A673 (cell line): ENCODE measurements around the gene OOSP4A. TPM values are rescaled to one million over a fixed set of nuclear protein-coding genes. Genes with fewer than 3 reads are reported as not detected.

Experiments
- BruUV-seq: library from RNA; stranded (reverse); fragments of 400-500 nt; replicated peaks from 2 replicates; lab custom pipeline; 2021; lab: Mats Ljungman, UMichigan
- CTCF ChIA-PET: fragments of 300-600 bp; sonication (Branson Sonifier 250); formaldehyde crosslinking; loops from one replicate; lab custom pipeline; 2022; ENCODE audit warnings: antibody characterized with exemption; lab: Charles Lee
- POLR2A ChIA-PET: fragments of 300-600 bp; sonication (Branson Sonifier 250); formaldehyde crosslinking; loops from one replicate; lab custom pipeline; 2022; ENCODE audit warnings: antibody characterized with exemption; ENCODE audit not compliant: low non-redundant PET; lab: Charles Lee
- DNase-seq: peaks from one replicate; pipeline ENCODE4 v3.0.0-alpha.2; 2015; ENCODE audit warnings: low spot score
- H3K27ac ChIP-seq: fragments of 200-600 bp; sonication (generic); 2 replicates; pipeline ENCODE4 v1.5.1; 2016; ENCODE audit warnings: mixed run types, low read depth, mild to moderate bottlenecking, mixed read lengths, antibody characterized with exemption, low read length; ENCODE audit not compliant: poor library complexity, severe bottlenecking
- H3K27me3 ChIP-seq: fragments of 200-600 bp; sonication (generic); replicated peaks from 2 replicates; pipeline ENCODE4 v1.6.1; 2017; ENCODE audit warnings: mixed run types, low read depth, mild to moderate bottlenecking, mixed read lengths, antibody characterized with exemption, low read length; ENCODE audit not compliant: insufficient read depth, poor library complexity
- H3K36me3 ChIP-seq: fragments of 200-600 bp; sonication (generic); 2 replicates; pipeline ENCODE4 v1.6.1; 2016; ENCODE audit warnings: mixed run types, mild to moderate bottlenecking, mixed read lengths, antibody characterized with exemption, low read length; ENCODE audit not compliant: insufficient read depth, poor library complexity, severe bottlenecking
- H3K4me1 ChIP-seq: fragments of 200-600 bp; sonication (generic); 2 replicates; pipeline ENCODE4 v1.6.1; 2017; ENCODE audit warnings: mixed run types, mild to moderate bottlenecking, mixed read lengths, antibody characterized with exemption, low read length; ENCODE audit not compliant: insufficient read depth, poor library complexity, severe bottlenecking
- H3K4me3 ChIP-seq: fragments of 200-600 bp; sonication (generic); 2 replicates; pipeline ENCODE4 v1.5.1; 2016; ENCODE audit warnings: low read depth, mixed run types, mild to moderate bottlenecking, mixed read lengths, low read length; ENCODE audit not compliant: poor library complexity, severe bottlenecking
- H3K9me3 ChIP-seq: fragments of 200-600 bp; sonication (generic); 2 replicates; pipeline ENCODE4 v1.6.1; 2016; ENCODE audit warnings: mixed run types, low read depth, mild to moderate bottlenecking, mixed read lengths, antibody characterized with exemption, low read length; ENCODE audit not compliant: poor library complexity, severe bottlenecking
- EZH2 ChIP-seq: fragments of 200-600 bp; sonication (generic); IDR thresholded peaks from 2 replicates; pipeline ENCODE4 v1.6.1; 2017; ENCODE audit warnings: borderline replicate concordance, low read depth, mild to moderate bottlenecking, mixed read lengths, antibody characterized with exemption, low read length; ENCODE audit not compliant: poor library complexity, severe bottlenecking
- intact Hi-C: fragments of 100-400 bp; cut with micrococcal nuclease; formaldehyde crosslinking; loops from one replicate; pipeline ENCODE4 v1.10.0; 2022; ENCODE audit not compliant: unreplicated experiment
- total RNA-seq: library from RNA; stranded (reverse); gene quantifications from 2 replicates; pipeline ENCODE4 v1.2.3, GENCODE V29; 2021
- TF ChIP-seq, protein P1 (sequence below): fragments of 300-800, 200-600 bp; sonication (generic); conservative IDR thresholded peaks from 2 replicates; pipeline ENCODE4 v1.5.1; 2017; ENCODE audit warnings: low read depth, mild to moderate bottlenecking, antibody characterized with exemption, low read length, moderate library complexity, mixed read lengths

OOSP4A gene
- total RNA-seq, 1 experiment from 2014 or later = not detected

DNA sequence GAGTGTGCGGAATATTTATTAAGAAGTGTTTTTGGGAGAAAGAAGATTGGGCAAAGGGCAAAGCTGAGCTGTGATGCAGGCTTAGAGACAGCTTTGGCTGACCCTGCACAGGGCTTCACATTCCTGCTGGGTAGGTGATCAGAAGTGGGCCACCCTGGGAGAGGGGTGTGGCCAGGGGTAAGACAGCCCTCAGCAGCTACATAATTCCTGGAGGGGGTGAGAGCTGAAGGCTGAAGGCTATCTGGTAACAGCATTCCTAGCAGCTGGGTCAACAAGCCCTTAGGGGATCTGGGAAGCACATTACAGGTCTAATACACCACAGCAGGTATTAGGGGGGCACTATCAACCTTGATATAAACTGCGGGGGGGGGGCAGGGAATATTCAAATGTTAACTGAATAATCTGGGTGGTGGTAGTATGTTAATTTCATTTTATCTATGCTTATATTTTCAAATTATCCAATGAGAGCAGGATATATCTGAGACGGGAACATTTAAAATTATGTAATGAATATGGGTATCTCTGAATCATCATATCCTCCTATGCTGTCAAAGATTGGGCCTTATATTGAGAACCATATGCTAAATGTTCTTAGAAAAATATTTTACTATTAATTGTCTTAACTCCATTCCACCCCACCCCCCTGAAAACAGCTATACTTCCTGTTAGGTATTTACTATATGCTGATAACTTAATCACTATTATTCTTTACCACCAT, 19.7 kb upstream of the OOSP4A start:
- ChIA-PET POLR2A (no interaction called here), CTCF (no interaction called here)
- Histone ChIP-seq H3K36me3 (no peaks in the 10 kb centered on the region), H3K4me1 (no peaks in the 10 kb centered on the region), H3K4me3 (no peak overlapping the region), H3K27me3 (peaks cover 64% of the 10 kb centered on the region), H3K27ac (no peak overlapping the region), H3K9me3 (no peaks in the 10 kb centered on the region)
- DNase-seq = no peak
- no TSS peak for BruUV-seq
- TF ChIP-seq, protein P1, sequence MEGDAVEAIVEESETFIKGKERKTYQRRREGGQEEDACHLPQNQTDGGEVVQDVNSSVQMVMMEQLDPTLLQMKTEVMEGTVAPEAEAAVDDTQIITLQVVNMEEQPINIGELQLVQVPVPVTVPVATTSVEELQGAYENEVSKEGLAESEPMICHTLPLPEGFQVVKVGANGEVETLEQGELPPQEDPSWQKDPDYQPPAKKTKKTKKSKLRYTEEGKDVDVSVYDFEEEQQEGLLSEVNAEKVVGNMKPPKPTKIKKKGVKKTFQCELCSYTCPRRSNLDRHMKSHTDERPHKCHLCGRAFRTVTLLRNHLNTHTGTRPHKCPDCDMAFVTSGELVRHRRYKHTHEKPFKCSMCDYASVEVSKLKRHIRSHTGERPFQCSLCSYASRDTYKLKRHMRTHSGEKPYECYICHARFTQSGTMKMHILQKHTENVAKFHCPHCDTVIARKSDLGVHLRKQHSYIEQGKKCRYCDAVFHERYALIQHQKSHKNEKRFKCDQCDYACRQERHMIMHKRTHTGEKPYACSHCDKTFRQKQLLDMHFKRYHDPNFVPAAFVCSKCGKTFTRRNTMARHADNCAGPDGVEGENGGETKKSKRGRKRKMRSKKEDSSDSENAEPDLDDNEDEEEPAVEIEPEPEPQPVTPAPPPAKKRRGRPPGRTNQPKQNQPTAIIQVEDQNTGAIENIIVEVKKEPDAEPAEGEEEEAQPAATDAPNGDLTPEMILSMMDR = no peak
- no peak for TF ChIP-seq EZH2
- intact Hi-C loops = no loop called here

GRCh38 chr11:59944720-59945119, 19.1 kb upstream of the OOSP4A start:
- POLR2A ChIA-PET = no interaction called here
- intact Hi-C loops = no loop called here
- H3K27ac ChIP-seq = no peak overlapping the region
- no peaks in the 10 kb centered on the region for H3K36me3 ChIP-seq
- TF ChIP-seq, protein P1 = no peak
- no peak for TF ChIP-seq EZH2
- DNase-seq = no peak
- CTCF ChIA-PET = no interaction called here
- H3K27me3 ChIP-seq = peaks cover 60% of the 10 kb centered on the region
- BruUV-seq = no TSS peak
- H3K9me3 ChIP-seq = no peaks in the 10 kb centered on the region
- no peaks in the 10 kb centered on the region for H3K4me1 ChIP-seq
- no peak overlapping the region for H3K4me3 ChIP-seq

DNA sequence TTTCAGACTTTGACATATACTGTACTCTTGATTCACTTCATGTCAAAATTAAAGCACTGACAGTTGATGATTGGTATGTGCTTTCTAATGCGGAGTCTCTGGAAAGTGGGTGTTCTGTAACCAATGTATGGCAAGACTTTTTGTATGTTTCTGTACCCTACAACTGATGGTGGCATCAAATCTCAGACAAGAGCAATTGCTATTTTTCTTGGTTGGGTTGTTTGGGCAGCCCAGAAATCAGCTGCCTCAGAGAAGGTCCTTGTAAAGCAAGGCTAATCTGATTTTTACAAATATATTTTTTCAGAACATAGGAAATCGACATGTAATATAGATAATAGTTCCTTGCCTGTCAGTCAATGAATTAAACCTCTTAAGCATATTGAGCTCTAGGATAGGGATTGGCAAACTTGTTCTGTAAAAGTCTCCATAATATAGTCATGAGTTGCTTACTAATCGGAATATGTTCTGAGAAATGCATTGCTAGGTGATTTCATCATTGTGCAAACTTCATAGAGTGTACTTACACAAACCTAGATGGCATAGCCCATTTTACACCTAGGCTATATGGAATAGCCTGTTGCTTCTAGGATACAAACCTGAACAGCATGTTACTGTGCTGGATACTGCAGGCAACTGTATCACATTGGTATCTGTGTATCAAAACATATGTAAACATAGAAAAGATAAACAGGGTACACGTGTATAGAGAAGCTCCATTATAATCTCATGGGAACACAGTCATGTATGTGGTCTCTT, 10.2 kb upstream of the OOSP4A start:
- TF ChIP-seq EZH2 = no peak
- TF ChIP-seq, protein P1 = no peak
- ChIA-PET CTCF (no interaction called here), POLR2A (no interaction called here)
- Histone ChIP-seq H3K36me3 (no peaks in the 10 kb centered on the region), H3K27me3 (peaks cover 23% of the 10 kb centered on the region), H3K9me3 (no peaks in the 10 kb centered on the region), H3K4me3 (no peak overlapping the region), H3K27ac (no peak overlapping the region), H3K4me1 (no peaks in the 10 kb centered on the region)
- intact Hi-C loops = no loop called here
- DNase-seq = no peak
- BruUV-seq = no TSS peak
